ENCODE measurements around the gene NCF2.

GRCh38 chr1:183512450-183512849 is 77.8 kb downstream of the NCF2 start:
- TF ChIP-seq CTCF (IDR thresholded peaks at IDR 0.05) (no peak), POLR2A (IDR thresholded peaks at IDR 0.05) (no peak), POLR2AphosphoS5 (IDR thresholded peaks at IDR 0.05) (no peak), EP300 (IDR thresholded peaks at IDR 0.05) (no peak)
